DOHH2 (cell line): ENCODE results near the gene PGK1.
"Not testable (repeated sequence)": the region's sequence is repeated elsewhere in the genome, so short reads cannot be mapped to it uniquely, and the experiment has no call there.

Experiments used
- EZH2phosphoT487 ChIP-seq: fragments of 200-600 bp; sonication (generic); IDR thresholded peaks from 2 replicates; pipeline ENCODE4 v1.6.1; 2017; ENCODE audit warnings: borderline replicate concordance, mild to moderate bottlenecking, antibody characterized with exemption, low read length, moderate library complexity, mixed read lengths
- TF ChIP-seq, protein P1 (sequence below): fragments of 200-600 bp; sonication (generic); IDR thresholded peaks from one replicate; pipeline ENCODE4 v1.5.1; 2014; ENCODE audit warnings: antibody characterized with exemption, mild to moderate bottlenecking, low read depth, low read length; ENCODE audit not compliant: poor library complexity, severe bottlenecking

DNA sequence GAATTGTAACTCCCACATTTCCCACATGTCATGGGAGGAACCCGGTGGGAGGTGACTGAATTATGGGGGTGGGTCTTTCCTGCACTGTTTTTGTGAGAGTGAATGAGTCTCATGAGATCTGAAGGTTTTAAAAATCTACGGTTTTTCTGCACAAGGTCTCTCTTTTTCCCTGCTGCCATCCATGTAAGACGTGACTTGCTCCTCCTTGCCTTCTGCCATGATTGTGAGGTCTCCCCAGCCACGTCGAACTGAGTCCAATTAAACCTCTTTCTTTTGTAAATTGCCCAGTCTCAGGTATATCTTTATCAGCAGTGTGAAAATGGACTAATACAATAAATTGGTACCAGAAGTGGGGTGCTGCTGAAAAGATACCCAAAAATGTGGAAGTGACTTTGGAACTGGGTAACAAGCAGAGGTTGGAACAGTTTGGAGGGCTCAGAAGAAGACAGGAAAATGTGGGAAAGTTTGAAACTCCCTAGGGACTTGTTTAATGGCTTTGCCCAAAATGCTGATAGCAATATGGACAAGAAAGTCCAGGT, 43.0 kb downstream of the PGK1 start:
- TF ChIP-seq, protein P1, sequence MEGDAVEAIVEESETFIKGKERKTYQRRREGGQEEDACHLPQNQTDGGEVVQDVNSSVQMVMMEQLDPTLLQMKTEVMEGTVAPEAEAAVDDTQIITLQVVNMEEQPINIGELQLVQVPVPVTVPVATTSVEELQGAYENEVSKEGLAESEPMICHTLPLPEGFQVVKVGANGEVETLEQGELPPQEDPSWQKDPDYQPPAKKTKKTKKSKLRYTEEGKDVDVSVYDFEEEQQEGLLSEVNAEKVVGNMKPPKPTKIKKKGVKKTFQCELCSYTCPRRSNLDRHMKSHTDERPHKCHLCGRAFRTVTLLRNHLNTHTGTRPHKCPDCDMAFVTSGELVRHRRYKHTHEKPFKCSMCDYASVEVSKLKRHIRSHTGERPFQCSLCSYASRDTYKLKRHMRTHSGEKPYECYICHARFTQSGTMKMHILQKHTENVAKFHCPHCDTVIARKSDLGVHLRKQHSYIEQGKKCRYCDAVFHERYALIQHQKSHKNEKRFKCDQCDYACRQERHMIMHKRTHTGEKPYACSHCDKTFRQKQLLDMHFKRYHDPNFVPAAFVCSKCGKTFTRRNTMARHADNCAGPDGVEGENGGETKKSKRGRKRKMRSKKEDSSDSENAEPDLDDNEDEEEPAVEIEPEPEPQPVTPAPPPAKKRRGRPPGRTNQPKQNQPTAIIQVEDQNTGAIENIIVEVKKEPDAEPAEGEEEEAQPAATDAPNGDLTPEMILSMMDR, result not testable (repeated sequence)
- not testable (repeated sequence) for TF ChIP-seq EZH2phosphoT487
